Left forelimb (tissue), 1 donor: ENCODE measurements around the gene PRKCD.
A peak's percentile ranks its signal among the peaks of the same experiment; 100 is the strongest.

Source experiments
- DNase-seq: peaks from one replicate; pipeline ENCODE4 v3.0.0-alpha.2; 2018; ENCODE audit warnings: low spot score

PRKCD gene

DNA sequence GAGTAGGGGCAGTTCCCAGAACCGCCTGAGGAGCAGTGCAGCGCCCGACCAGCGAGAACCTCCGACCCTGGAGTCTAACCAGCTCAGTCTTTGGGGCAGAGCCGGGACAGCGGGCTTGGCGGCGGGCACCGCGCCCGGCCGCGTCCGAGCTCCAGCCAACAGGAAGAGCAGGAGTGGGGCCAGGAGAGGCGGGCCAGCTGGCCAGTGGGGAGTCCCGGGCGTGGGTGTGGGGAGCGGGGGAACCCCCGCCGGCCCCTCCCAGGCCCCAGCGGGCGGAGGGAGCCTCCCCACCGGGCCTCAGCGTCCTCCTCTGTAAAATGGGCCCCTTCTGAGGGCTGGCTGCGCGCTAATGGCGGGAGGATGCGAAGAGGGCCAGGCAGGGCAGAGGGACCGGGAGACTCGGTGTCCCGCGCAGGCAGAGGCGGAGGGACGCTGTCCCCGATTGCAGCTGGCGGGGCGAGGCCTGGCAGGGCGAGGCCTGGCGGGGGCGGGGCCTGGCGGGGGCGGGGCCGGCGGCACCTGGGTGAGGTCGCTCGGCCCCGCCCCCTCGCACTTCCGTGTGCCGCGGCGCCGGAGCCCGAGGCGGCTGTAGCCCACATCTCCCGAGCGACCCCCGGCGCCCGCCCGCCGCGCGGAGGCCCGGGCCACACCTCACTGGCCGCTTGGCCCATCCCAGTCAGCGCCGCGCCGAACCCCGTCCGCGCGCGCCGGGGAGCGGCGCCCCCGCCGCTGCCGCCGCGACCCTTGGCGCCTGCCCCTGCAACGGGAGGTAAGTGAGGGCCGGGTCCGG lies at the start of gene PRKCD:
PRKCD (plus strand) TSS at position 550 of the 790 bp plus-strand sequence. CDS start 17,214 bp downstream, outside the sequence.
- peak; percentile 85 for DNase-seq

DNA sequence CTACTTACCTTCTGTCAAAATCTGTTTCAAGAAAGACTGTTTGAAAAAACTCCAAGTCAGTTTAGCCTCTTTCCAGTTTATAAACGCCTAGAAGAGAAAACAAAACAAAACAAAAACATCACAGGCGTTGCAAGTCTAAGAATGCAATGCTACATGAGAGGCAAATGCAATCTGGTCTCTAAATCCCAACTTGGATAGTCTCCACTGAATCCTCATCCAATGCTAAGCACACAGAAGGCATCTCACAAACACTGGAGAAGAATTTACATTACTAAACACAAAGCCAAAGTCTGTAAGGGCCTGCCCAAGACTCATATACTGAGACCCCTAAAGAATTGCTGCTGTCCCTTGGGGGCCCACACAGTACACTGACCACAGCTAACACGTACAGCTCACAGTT lies 49.2 kb upstream of the PRKCD start:
- DNase-seq = no peak

DNA sequence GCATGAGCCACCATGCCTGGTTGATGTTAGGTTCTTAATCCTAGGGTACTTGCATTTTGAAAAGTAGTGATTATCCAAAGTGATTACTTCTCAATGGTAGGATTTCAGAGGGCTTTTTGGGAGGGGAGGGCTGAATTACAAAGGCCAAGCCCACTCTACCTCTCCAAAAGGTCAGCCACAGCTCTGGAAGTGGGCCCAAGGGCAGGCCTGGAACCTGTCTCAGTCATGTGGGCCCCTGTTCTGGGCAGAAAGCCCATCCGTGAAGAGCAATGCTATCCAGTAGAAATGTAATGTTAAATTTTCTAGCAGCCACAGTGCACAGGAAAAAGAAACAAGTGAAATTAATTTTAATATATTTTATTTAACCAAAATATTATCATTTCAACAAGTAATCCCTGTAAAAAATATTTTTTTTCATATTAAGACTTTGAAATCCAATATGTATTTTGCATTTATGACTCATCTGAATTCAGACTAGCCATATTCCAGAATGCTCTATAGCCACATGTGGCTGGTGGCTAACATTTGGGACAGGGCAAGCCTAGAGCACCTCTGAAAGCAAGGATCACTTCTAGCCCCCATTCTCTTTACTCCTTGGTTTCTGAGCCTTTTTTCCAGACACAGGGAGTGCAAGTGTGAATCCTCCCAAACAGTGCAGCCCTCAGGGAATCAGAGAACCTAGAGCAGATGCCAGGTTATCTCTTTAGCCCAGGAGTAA lies 47.6 kb upstream of the PRKCD start:
- DNase-seq = no peak

DNA sequence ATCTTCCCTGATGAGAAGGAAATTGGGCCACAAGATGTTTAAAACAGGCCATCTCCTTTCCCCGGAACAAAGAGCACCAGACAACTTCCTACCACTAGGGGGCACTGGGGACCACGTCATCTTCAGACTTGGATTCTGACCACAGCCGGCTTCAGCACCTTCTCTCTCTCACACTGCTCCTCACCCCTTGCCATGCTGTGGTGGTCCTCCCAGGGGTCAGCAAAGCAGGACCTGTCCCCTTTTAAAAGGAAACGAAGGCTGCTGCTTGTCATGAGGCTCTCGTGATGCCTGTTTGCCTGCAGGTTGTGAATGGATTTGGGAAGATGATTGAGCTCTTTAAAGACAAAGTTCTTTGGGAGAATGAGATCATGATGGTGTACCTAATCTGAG lies 47.0 kb upstream of the PRKCD start:
- peak; percentile 87 for DNase-seq

DNA sequence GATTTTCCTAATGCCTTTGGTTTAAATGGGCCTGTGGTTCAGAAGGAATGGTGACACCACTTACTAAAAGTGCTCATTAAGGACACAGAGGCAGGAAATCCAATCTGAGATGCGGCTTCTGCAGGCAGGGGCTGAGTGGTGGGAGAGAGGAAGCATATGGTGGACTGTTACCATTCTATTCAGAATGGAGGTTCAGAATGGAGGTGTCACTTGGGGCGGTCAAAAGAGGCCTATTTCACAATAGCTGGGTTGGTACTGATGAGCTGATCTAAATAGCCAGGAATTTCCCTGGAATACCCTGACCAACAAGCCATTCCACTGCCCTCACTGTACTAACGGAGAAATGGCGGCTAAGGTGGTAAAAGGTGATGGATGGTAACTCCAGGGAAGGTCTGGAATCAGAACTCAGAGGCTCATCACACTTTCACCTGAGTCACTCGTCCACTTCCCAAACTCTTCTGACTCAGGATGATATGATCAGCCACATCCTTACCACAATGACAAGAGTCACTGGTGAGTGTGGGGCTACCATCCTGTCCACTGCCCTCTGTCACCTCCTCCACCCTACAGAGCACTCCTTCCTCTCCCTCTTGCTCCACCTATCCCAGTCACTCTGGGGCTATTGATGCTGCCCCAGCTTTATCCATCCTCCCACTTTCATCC lies 46.5 kb upstream of the PRKCD start:
- DNase-seq = no peak

DNA sequence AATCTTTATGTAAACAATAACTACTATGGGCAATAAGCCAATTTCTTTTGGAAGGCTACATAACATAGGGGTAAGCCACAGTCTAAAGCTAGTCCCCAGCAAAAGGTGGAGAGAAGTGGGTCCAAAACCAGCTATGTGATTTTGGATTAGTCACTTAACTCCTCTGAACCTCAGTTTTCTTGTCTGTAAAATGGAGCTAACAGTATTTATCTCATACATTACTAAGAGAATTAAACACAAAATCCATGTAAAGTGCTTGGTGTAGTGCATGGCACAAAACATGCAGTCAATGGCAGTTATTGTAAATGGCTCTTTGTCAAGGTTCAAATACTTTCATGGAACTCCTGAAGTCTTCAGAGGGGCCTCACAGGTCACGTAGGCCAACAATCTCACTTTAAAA lies 44.1 kb upstream of the PRKCD start:
- DNase-seq = no peak

DNA sequence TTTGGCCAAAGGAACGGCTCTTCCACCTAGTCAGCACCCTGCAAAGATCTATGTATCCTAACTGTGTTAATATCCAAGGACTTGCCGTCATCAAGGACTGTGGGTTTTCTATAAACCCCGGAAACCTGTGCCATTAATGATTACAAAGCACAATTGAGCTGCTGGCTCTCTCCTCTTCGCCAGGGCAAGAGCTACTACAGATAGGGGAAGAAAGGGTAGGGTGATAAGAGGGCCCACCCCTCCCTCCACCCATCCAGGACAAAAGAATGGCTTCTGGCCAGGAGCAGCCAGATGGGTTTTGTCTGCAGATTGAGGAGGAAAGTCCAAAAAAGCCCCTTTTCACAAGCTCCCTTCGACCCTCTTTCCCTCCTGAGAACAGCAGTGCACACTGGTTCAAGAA lies 40.7 kb upstream of the PRKCD start:
- DNase-seq = no peak

DNA sequence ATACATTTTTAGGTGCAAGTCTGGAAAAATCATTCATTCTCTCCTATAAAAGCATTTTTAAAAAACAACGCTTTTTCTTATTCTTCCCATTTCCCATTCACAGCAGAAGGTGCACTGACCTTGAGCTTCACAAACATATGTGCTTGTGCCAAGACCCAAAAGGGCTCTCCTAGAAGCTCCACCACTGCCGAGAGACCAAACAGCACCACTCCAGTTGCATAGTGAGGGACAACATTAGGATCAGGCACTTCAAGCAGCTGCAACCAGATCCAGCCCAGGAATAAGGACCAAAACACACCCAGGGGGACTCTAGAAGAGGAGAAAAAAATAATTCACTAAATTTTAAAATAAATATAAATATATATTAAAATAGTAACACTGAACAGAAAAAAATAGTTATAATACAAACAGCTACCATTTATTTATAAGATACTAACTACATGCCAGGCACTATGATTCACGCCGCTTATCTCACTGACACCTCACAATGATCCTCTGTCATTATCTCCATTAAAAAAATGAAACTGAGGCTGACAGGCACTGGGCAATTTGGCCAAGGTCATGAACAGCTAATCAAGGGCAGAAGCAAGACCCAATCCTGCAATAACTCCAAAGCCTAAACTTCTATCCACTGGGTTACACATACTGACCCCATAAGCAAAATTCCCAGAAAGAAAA lies 38.6 kb upstream of the PRKCD start:
- DNase-seq = no peak

DNA sequence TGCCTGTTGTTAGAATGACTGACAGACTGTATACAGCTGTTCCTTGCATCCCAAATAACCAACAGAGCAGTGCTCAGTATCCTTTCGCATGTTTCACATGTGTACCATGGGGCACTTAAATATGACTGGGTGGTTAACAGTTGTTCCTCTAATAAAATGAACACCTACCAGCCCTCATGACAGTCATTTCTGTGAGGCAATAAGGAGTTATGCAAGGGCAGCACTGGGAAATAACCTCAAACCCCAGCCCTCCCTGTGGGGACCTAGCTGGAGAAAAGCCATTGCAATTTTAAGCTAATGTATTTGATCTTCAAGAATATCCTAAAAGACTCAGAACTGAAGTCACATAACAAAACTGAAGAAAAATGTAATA lies 38.1 kb upstream of the PRKCD start:
- DNase-seq = no peak

DNA sequence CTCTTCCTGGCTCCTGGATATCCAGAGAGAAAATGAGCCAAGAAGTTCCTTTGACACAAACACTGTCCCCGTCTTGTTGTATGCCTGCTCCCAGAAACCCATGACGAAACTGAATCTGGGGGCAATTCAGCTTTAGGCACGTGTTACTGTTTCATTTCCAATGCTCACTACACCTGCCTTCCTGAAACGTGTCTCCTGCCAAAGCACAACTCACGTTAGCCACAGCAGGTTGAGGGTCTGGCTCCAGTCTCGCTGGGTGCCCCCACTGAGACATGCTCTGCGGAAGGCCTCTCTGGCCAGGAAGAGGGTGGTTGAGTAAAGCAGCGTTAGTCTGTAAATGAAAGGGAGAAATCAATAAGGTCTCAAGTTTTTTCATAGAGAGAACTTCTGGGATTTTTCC lies 37.5 kb upstream of the PRKCD start:
- no peak for DNase-seq

DNA sequence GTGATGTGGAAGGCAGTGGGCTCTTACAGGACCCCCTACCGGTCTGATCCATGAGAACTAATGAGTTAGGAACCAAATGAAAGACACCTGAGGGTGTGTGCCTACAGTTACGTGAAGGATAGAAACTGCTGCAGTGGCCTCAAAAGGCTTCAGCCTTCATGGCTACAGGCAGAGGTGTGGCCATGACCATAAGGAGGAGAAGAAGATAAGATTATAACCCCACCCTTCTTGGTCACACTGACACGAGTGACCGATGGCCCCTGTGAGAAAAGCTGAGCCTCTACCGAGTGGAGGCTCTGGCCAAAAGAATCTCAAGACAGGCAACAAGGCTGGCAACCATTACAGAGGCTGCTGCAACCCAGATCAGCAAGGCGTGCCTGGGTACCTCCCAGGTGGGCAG lies 37.1 kb upstream of the PRKCD start:
- DNase-seq = no peak

DNA sequence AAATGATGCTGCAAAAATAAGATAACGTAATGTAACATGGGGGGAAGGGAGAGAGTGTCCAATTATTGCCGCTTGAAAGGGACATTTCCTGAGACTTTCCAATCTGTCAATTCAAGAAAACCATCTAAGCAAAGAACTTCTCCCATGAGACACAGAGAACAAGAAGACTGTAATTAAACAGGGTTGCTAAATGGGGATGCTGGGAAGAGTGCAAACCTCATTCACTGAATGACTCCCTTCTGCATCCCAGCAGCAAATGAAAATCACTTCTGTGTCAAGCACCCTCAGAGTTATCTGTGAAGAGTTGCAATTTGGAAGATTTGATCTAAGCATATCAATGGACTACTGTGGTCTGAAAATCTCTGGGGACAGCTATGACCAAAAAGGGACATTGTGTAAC lies 34.4 kb upstream of the PRKCD start:
- DNase-seq = no peak

DNA sequence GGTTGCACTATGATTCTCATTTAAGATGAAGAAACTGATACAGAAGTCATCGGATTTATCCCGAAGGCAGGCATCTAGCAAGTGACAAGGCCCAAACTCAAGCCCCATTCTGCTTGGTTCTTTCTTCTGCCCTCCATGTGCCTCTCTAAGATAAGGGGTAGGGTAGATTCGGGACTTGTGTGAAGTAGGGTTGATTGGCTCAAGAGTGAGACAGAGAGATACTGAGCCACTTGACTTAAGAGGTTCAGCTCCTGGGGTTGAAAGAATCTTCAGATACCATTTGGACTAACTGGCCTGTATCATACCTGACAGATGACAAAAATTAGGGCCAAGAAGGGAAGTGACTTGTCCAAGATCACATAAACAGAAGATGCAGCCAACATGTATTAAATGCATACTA lies 31.7 kb upstream of the PRKCD start:
- DNase-seq = no peak

DNA sequence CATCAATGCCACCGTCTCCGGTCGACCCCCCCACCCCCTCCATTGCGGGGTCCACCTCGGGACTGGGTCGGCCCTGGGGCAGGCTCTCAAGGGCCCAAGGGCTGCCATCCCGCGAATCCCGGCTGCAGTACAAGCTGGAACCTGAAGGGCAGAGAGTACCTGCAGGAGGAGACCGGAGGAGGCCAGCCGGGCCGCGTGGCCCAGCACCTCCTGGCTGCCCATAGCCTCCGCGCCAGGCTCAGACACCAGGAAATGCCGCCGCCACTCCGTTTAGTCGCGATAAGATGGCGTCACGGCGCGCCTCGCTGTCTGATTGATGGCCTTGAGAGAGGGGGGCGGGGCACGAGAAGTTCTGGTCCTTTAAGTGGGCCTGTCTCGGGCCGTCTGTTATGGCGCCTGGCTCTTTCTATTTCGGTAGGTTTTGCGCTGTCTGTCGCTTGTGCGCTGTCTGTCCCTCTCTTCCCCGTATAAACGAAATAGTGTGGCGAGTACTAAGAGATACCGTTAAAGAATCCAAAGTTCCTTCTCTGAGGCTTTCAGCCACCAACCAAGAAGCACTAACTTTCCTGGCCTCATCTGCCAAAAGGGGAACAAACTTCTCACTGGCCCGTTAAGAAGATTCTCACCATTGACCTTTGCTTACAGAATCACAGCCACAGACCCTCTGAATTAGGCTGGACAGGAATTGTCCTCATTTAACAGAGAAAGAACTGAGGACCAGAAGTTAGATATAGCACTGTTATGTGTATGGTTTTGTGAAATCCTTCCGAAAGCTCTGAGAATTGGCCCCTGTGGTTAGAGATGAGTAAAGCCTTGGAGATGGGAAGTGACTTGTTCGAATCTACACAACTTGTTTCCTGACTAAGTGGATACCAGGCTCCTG lies 30.6 kb upstream of the PRKCD start, which contains the start of gene RFT1:
RFT1 (minus strand) TSS at position 257 of the 883 bp plus-strand sequence; CDS start at position 222, 35 bp downstream.
- DNase-seq = peak; percentile 98

DNA sequence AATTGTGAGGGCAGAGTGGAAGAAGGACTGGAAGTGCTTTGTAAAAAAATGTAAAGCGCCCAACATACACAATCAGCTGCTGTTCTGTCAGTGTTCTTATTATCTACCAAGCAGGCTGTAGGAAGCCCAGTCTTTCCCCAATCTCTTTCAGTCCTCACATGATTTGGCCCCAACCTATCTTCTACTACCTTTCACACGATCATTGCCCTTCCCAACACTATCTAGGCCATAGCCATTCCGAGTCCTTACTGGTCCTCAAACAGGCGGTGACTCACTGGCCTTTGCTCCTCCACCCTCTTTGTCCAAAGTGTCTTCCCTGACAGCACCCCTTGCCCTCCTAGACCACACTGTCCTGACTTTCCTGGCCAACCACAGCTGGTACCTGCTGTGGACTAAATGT lies 29.9 kb upstream of the PRKCD start:
- no peak for DNase-seq

DNA sequence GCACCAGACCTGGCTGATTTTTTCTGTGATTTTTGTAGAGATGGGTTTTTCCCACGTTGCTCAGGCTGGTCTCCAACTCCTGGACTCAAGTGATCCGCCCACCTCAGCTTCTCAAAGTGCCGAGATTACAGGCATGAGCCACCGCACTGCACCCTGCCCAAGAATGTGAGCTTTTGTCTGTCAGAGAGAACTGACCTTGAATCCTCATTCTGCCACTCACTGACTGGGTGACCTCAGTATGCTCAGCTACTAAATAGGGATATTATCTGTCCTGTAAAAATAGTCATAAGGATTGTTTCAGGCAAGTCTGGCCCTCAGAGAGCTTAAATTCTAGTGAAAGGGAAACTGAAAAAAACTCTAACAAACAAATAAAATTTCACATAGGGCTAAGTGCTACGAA lies 28.7 kb upstream of the PRKCD start:
- no peak for DNase-seq

DNA sequence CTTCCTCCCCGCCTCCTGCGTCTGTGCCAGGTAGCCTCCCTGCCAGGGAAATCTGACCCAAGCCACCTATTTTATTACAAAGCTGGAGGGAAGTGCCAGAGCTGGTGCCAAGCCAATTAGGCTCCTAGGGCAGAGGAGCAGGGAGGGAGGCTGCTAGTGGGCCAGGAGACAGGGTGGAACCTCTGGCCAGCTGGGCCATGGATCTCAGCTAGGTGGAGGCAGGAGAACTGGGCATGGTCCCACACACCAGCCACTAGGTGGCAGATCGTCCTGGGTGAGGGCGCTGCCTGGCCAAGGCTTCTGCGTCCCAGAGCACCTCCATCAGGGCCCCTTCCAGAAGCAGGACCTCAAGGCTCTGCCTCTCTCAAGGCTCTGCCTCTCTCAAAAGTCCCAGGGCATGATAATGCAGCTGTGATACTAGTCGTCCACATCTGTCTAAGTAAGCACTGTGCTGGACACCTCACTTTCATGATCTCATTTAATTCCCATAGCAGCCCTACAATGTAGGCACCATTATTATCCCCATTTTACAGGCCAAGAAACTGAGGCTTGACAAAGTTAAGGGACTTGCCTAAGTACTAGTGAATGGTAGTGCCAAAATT lies 26.3 kb upstream of the PRKCD start:
- no peak for DNase-seq

DNA sequence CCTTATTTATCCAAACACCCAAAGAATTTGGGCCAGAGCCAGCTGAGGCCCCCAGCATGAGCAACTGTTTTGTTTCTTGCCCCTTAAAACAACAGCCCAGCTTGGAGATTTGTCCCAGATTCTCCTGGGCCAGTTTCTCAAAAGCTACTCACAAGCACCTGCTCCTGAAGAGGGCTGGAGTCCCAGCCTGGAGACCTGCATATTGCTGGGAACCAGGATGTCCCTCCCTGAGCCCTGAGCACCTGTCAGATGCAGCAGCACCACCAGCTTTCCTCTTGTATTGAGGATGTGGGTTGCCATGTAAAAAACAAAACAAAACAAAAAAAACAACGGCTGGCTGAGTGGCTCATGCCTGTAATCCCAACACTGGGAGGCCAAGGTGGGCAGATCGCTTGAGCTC lies 23.8 kb upstream of the PRKCD start:
- DNase-seq = no peak

DNA sequence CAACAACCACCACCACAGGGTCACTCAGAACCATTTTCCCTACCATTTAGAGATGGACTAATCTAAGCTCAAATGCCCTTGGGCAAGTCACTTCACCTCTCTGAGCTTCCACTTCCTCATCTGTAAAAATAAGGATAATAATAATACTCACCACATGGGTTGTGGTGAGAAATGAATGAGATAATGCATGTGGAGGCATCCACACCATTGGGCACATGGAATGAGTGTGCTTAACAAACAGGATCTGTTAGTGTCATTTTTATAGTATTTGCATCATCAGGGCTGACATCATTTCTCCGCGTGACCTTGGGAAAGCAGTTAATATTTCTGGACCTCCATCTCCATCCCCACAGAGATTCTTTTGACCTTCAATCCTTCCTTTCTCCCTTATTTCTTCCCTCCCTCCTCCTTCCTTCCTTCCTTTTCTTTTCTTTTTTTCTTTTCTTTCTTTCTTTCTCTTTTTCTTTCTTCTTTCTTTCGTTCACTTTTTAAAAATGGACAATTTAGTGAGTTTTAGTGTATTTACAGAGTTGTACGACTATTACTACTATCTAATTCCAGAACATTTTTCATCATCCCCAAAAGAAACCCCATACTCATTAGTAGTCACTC lies 23.1 kb upstream of the PRKCD start:
- no peak for DNase-seq
